OCI-LY7 (cell line): ENCODE measurements around the gene MGRN1.

Source experiments
- CTCF ChIP-seq: fragments of 200-600 bp; sonication (generic); conservative IDR thresholded peaks from 2 replicates; pipeline ENCODE4 v1.5.1; 2014; ENCODE audit warnings: mild to moderate bottlenecking, antibody characterized with exemption, low read length, moderate library complexity, mixed read lengths
- EZH2phosphoT487 ChIP-seq: fragments of 200-600 bp; sonication (generic); IDR thresholded peaks from 2 replicates; pipeline ENCODE4 v1.6.1; 2018; ENCODE audit warnings: low read depth, borderline replicate concordance, mild to moderate bottlenecking, mixed run types, antibody characterized with exemption, low read length, moderate library complexity, mixed read lengths

DNA sequence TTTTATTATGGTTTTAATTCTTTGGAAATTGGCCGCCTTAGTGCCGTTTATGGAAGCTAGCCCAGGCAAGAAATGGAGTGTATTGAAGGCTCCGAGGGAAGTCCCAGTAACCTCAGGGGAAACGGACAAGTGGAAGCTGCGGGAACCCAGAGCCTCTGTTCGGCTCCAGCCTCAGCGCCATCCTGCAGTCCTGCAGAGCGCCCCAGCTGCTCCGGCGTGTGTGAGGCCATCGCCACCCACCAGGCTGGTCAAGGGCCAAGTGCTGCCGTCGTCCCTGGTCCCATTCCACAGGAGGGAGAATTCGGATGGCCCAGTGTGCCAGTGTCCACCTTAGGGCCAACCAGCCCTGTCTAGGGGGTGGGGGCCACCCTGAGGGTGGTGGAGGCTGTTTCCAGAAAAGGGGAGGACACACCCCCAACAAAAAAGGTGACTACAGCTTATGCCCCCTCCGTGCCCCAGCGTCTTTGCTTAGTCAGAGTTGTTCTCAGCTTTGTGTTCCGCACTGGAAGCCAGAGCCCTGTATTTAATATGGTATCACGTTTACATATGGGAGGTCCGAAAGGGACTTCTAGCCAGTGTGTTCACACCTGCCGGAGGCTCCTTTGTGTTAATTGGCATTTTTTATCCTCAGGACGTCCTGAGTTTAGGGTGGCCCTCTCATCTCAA is 13.0 kb downstream of the MGRN1 start:
- TF ChIP-seq CTCF (no peak), EZH2phosphoT487 (no peak)
